Measurements from ENCODE around the gene NUBPL.

Gene NUBPL

DNA sequence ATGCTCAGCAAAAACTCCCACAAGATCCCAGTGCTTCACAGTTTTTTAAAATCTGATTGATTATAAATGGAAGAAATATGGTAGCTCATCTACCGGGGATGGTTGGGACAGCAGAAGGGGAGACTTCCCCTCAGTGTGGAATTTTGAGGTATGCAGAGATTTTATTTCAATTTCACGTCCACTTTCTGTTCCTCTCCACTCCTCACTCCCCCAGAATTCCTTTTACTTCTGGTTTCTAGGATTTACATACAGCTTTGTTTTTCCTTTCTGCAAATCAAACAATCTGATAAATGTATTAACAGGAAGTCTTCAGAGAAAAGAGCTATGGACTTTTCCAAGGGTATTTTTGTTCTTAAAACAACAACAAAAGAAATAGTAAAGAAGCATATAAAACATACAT, 334.4 kb downstream of the NUBPL start:
- H3K9me3 ChIP-seq (ENCODE audit: control insufficient read depth, low read length) = no peaks in the 10 kb centered on the region
- H2AFZ ChIP-seq = no peak overlapping the region
- TF ChIP-seq, protein P1, sequence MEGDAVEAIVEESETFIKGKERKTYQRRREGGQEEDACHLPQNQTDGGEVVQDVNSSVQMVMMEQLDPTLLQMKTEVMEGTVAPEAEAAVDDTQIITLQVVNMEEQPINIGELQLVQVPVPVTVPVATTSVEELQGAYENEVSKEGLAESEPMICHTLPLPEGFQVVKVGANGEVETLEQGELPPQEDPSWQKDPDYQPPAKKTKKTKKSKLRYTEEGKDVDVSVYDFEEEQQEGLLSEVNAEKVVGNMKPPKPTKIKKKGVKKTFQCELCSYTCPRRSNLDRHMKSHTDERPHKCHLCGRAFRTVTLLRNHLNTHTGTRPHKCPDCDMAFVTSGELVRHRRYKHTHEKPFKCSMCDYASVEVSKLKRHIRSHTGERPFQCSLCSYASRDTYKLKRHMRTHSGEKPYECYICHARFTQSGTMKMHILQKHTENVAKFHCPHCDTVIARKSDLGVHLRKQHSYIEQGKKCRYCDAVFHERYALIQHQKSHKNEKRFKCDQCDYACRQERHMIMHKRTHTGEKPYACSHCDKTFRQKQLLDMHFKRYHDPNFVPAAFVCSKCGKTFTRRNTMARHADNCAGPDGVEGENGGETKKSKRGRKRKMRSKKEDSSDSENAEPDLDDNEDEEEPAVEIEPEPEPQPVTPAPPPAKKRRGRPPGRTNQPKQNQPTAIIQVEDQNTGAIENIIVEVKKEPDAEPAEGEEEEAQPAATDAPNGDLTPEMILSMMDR (IDR thresholded peaks at IDR 0.05) = no peak
- no peaks in the 10 kb centered on the region for H3K27me3 ChIP-seq (ENCODE audit: control insufficient read depth, insufficient read depth, low read length)
- H3K4me1 ChIP-seq = no peaks in the 10 kb centered on the region
- no peaks in the 10 kb centered on the region for H3K36me3 ChIP-seq (ENCODE audit: control insufficient read depth, insufficient read depth, low read length)
- no peak overlapping the region for H3K4me3 ChIP-seq (ENCODE audit: low read depth, low read length)
- H3K27ac ChIP-seq = no peak overlapping the region
- H3K4me2 ChIP-seq (ENCODE audit: low read length) = no peak overlapping the region
- H3K79me2 ChIP-seq = no peaks in the 10 kb centered on the region
- H3K9ac ChIP-seq = no peak overlapping the region

DNA sequence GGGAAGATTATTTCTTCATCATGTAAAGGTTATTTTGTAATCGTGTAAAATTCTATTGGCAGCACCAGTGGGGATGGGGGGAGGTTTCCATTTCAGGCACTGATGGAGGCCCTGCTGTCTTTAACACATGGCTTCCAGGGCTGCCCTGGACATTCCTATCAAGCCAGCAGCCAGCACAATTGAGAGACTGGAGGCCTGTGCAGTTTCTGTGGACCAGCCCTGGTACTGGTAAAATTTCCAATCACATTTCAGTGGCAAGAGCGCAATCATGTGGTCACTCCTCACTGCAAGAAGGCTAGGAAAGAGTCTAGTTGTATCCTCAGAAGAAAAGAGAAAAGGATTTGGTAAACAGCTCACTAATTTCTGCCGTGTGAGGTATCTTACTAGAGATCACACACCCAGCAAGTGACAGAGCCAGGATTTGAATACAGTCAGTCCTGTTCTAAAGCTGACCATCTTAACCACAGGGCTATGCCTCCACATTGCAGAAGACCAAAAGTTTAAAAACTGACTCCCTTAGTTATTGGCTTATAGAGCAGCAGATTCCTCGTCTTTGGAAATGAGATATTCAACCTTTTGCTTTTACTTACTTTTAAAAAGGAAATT, 336.5 kb downstream of the NUBPL start:
- TF ChIP-seq, protein P1 (IDR thresholded peaks at IDR 0.05) = no peak
- H3K4me2 ChIP-seq (ENCODE audit: low read length) = no peak overlapping the region
- no peaks in the 10 kb centered on the region for H3K36me3 ChIP-seq (ENCODE audit: control insufficient read depth, insufficient read depth, low read length)

DNA sequence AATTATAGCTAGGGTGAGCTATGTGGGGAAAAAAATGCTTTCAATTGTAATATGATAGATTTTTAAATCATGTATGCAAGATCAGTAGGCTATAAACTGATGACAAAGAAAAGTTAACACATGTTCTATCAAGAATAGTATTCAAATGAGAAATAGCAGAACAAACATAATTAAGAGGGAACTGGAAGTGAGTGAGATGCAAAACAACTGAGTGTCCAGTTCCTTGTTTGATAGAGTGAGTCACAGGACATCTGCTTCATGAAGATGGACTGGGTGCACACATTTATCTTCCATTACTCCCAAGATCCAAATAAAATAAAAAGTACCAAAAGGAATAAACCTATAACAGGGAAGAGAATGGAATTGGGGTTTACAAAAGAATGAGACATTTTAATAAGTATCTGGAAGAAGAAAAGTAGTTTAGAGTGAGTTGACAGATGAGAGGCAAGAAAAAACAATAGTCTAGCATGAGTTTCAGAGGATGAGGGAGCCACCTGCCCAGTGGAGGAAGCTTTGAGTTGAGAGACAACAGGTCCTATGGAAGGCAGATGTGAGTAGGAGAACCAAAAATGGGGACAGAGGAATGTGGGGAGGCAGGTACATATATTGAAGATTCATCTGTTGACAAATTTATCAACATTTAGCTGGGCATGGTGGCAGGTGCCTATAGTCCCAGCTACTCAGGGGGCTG, 337.8 kb downstream of the NUBPL start:
- TF ChIP-seq, protein P1 (IDR thresholded peaks at IDR 0.05) = no peak
- Histone ChIP-seq H3K4me3 (ENCODE audit: low read depth, low read length) (no peak overlapping the region), H3K4me2 (ENCODE audit: low read length) (no peak overlapping the region), H3K27ac (no peak overlapping the region), H3K36me3 (ENCODE audit: control insufficient read depth, insufficient read depth, low read length) (no peaks in the 10 kb centered on the region), H3K27me3 (ENCODE audit: control insufficient read depth, insufficient read depth, low read length) (no peaks in the 10 kb centered on the region), H3K79me2 (no peaks in the 10 kb centered on the region), H3K4me1 (no peaks in the 10 kb centered on the region), H3K9ac (no peak overlapping the region), H3K9me3 (ENCODE audit: control insufficient read depth, low read length) (no peaks in the 10 kb centered on the region), H2AFZ (no peak overlapping the region)

More for the DNA sequence above, 336.5 kb downstream of the NUBPL start:
- no peaks in the 10 kb centered on the region for H3K27me3 ChIP-seq (ENCODE audit: control insufficient read depth, insufficient read depth, low read length)
- no peak overlapping the region for H2AFZ ChIP-seq
- H3K79me2 ChIP-seq = no peaks in the 10 kb centered on the region
- no peak overlapping the region for H3K9ac ChIP-seq
- H3K4me3 ChIP-seq (ENCODE audit: low read depth, low read length) = no peak overlapping the region
- no peak overlapping the region for H3K27ac ChIP-seq
- no peaks in the 10 kb centered on the region for H3K4me1 ChIP-seq
- no peaks in the 10 kb centered on the region for H3K9me3 ChIP-seq (ENCODE audit: control insufficient read depth, low read length)

DNA sequence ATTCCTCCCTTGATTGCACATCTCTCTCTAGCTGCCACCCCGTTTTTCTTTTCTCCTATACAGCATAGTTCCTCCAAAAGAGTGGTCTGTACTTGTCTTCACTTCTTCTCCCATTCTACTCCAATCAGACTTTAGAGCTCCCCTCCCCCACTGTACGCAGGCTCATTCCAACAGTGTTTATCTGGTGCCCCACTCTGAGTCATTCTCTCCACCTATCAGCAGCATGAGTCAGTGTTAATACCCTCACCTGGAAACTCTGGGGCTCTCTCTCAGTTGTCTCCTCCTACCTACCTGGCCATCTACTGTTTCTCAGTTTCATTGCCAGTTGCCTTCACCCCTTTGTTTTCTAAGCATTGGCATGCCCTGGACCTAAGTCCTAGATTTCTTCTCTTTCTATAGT, 340.8 kb downstream of the NUBPL start:
- no peaks in the 10 kb centered on the region for H3K9me3 ChIP-seq (ENCODE audit: control insufficient read depth, low read length)
- no peak overlapping the region for H3K27ac ChIP-seq
- TF ChIP-seq, protein P1 (IDR thresholded peaks at IDR 0.05) = no peak
- no peaks in the 10 kb centered on the region for H3K27me3 ChIP-seq (ENCODE audit: control insufficient read depth, insufficient read depth, low read length)
- no peak overlapping the region for H2AFZ ChIP-seq
- no peaks in the 10 kb centered on the region for H3K79me2 ChIP-seq
- H3K36me3 ChIP-seq (ENCODE audit: control insufficient read depth, insufficient read depth, low read length) = no peaks in the 10 kb centered on the region
- no peak overlapping the region for H3K9ac ChIP-seq
- no peaks in the 10 kb centered on the region for H3K4me1 ChIP-seq
- H3K4me3 ChIP-seq (ENCODE audit: low read depth, low read length) = no peak overlapping the region
- H3K4me2 ChIP-seq (ENCODE audit: low read length) = no peak overlapping the region
